ENCODE results near the gene FGD2. TPM values are rescaled to one million over a fixed set of nuclear protein-coding genes. Genes with fewer than 3 reads are reported as not detected.

FGD2 gene
- total and polyA plus RNA-seq, 10 of the 15 experiments (the other 5 are each of a cell fraction or from before 2014, with no cell fraction given), result 5.2 to 88.1 (median 33.2) TPM

- TF ChIP-seq MAX (IDR thresholded peaks at IDR 0.05; ENCODE audit: low read depth, low read length) (no peak), SMARCA5 (IDR thresholded peaks at IDR 0.05) (peak; percentile 55; the same call in 1 of the 2 replicates), IRF3 (IDR thresholded peaks at IDR 0.05) (no peak), BCL11A (IDR thresholded peaks at IDR 0.05; ENCODE audit: low read depth, low read length) (no peak), EED (IDR thresholded peaks at IDR 0.05; ENCODE audit: low read depth) (peak; percentile 11; the same call in 1 of the 2 replicates), SRF (IDR thresholded peaks at IDR 0.05; ENCODE audit: low read depth in 2 of 2, low read length in 2 of 2) (0 out of 4 replicates have a peak, but pooled peaks of 1 of the 2 experiments have one; percentile 57)
Observed at GRCh38 chr6:37005061-37005810, at the start of gene FGD2 (continued).

GRCh38 chr6:36955671-36956445, 49.6 kb upstream of the FGD2 start:
- ATAC-seq (no peak; the same call in 1 of the 3 replicates), DNase-seq (ENCODE audit: low read depth, low spot score) (no peak), FAIRE-seq (no peak)
- H3K79me2 ChIP-seq (ENCODE audit: control insufficient read depth, insufficient read depth, low read length), result no peaks in the 10 kb centered on the region
- in situ Hi-C loops (cut with MboI), result no loop called here
- H2AFZ ChIP-seq (ENCODE audit: control insufficient read depth, low read depth, low read length), result no peak overlapping the region
- no peaks in the 10 kb centered on the region for H3K36me3 ChIP-seq (ENCODE audit: control insufficient read depth in 2 of 2, insufficient read depth in 2 of 2, low read length in 1 of 2)
- ChIA-PET POLR2A (interaction anchor here (1.1 to 1.3 kb wide), 2 partner anchors 9 to 12 kb away, joined by 3 to 4 read pairs; no protein-coding TSS in a partner anchor), RAD21 (ENCODE audit: unreplicated experiment) (interaction anchor here (1.0 to 1.4 kb wide), 2 partner anchors 53 to 62 kb away, joined by 3 to 6 read pairs; no protein-coding TSS in a partner anchor), CTCF (interaction anchor here (1.1 to 3.0 kb wide), 5 partner anchors 9 to 63 kb away, joined by 3 to 12 read pairs (median 3); no protein-coding TSS in a partner anchor), SMC1A (ENCODE audit: uncharacterized antibody, unreplicated experiment) (interaction anchor here (0.8 to 1.8 kb wide), 2 partner anchors 28 to 62 kb away, joined by 3 to 7 read pairs; no protein-coding TSS in a partner anchor)
- TF ChIP-seq RAD21 (IDR thresholded peaks at IDR 0.05; ENCODE audit: insufficient read depth, low read depth, low read length) (no peak), EZH2 (IDR thresholded peaks at IDR 0.05; ENCODE audit: borderline replicate concordance, control insufficient read depth, low read depth, low read length) (no peak), STAT1 (conservative IDR thresholded peaks at IDR 0.05) (no peak), JUND (IDR thresholded peaks at IDR 0.05; ENCODE audit: low read depth, low read length) (no peak), PAX8 (IDR thresholded peaks at IDR 0.05) (no peak), ATF7 (IDR thresholded peaks at IDR 0.05; ENCODE audit: low read depth) (no peak)
- H3K9ac ChIP-seq (ENCODE audit: control insufficient read depth, insufficient read depth, low read length), result no peak overlapping the region
- H3K9me3 ChIP-seq (replicated peaks; ENCODE audit: control insufficient read depth, insufficient read depth, low read length), result no peaks in the 10 kb centered on the region
- no peak overlapping the region for H3K27ac ChIP-seq (ENCODE audit: control insufficient read depth, insufficient read depth)
- H3K4me2 ChIP-seq (ENCODE audit: control insufficient read depth, insufficient read depth), result no peak overlapping the region
- WGBS (ENCODE audit: insufficient coverage, insufficient replicate concordance, low lambda C conversion rate, missing lambda C conversion rate), result 31% methylated on average over 9 of the region's 9 CpGs
- intact Hi-C loops (cut with micrococcal nuclease; ENCODE audit: unreplicated experiment), result no loop called here
- no peak overlapping the region for H3K4me3 ChIP-seq
- H3K27me3 ChIP-seq (replicated peaks in 1 of 2; ENCODE audit: control insufficient read depth in 2 of 2, insufficient read depth in 2 of 2, low read length in 1 of 2), result no peaks in the 10 kb centered on the region
- BruUV-seq (replicated peaks), result no TSS peak
- 0 out of 2 replicates have a peak, but pooled peaks cover 3% of the 10 kb centered on the region for H3K4me1 ChIP-seq (ENCODE audit: control insufficient read depth, insufficient read depth, low read length)
- H4K20me1 ChIP-seq (ENCODE audit: control insufficient read depth, insufficient read depth), result no peaks in the 10 kb centered on the region
